ENCODE measurements around the gene MYPOP. TPM values are rescaled to one million over a fixed set of nuclear protein-coding genes. Genes with fewer than 3 reads are reported as not detected.

Gene MYPOP
- total and polyA plus RNA-seq, 9 of the 15 experiments (the other 6 are each of a cell fraction or from before 2014, with no cell fraction given), result 0.32 to 7.6 (median 1.6) TPM

DNA sequence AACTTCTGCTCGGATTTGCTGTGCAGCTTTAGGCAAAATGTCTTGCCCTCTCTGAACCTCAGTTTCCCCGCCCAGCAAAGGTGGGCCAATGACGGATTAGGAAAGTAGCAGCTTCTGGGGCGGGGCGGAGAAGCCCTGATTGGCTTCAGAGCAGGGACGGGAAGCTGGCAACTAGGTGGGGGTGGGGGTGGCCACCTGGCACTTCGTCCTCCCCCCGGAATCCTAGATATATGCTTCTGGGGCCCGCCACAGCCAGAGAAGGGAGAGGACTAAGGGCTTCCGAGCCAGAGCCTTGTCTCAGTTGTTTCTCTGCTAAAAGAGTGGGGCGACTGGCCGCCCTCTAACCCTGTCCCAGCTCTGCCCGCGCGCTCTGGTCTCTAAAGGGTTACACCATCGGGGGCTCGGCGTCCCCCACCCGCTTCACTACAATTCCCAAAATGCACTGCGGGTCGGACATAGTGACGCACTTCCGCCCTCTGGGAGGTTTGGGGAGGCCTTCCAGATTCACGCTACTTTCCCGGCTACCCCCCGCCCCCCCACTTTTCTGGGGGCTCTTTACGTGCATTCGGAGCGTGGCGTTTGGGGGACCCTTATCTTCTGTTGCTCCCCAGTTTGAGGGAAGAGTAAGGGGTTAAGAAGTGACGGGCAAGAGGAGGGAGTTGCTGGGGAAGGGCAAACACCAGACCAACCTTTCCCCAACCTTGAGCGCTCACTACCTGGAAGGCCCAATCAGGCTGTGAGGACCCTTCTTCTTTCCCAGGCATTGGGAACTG is 15.8 kb downstream of the MYPOP start (continued):
- TF ChIP-seq ZNF766 (CRISPR knock-in tag; conservative IDR thresholded peaks at IDR 0.05) (no peak; the same call in 1 of the 2 replicates), MBD2 (IDR thresholded peaks at IDR 0.05; ENCODE audit: borderline replicate concordance, low read depth) (no peak), SIN3A (IDR thresholded peaks at IDR 0.05; ENCODE audit: borderline replicate concordance in 2 of 2, control insufficient read depth in 1 of 2, low read depth in 2 of 2, low read length in 2 of 2) (no peak), ZHX1 (conservative IDR thresholded peaks at IDR 0.05; ENCODE audit: low read length) (no peak), SNRNP70 (optimal IDR thresholded peaks at IDR 0.05; ENCODE audit: low read depth, low read length) (no peak), PATZ1 (CRISPR knock-in tag; IDR thresholded peaks at IDR 0.05; ENCODE audit: borderline replicate concordance) (no peak; the same call in 1 of the 2 replicates), KLF1 (tag; IDR thresholded peaks at IDR 0.05) (no peak), YY1 (IDR thresholded peaks at IDR 0.05; ENCODE audit: borderline replicate concordance in 1 of 3, control insufficient read depth in 1 of 3, extremely low read depth in 1 of 3, insufficient read depth in 3 of 3, insufficient read length in 1 of 3, insufficient replicate concordance in 2 of 3, low read depth in 1 of 3, low read length in 2 of 3) (peak in 2 of 3 experiments; percentile 24 to 46), STAT6 (CRISPR knock-in tag; IDR thresholded peaks at IDR 0.05) (no peak), ZFX (CRISPR knock-in tag; IDR thresholded peaks at IDR 0.05) (peak; percentile 95), BRD9 (IDR thresholded peaks at IDR 0.05; ENCODE audit: low read depth, partially characterized antibody) (peak; percentile 56), FIP1L1 (IDR thresholded peaks at IDR 0.05; ENCODE audit: low read depth, low read length, poor library complexity, severe bottlenecking) (no peak), HNRNPUL1 (IDR thresholded peaks at IDR 0.05; ENCODE audit: low read length) (no peak), DEAF1 (CRISPR knock-in tag; IDR thresholded peaks at IDR 0.05) (no peak), DDX20 (tag; IDR thresholded peaks at IDR 0.05; ENCODE audit: low read depth) (no peak)
- TF ChIP-seq, protein P1, sequence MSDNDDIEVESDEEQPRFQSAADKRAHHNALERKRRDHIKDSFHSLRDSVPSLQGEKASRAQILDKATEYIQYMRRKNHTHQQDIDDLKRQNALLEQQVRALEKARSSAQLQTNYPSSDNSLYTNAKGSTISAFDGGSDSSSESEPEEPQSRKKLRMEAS (CRISPR knock-in tag; IDR thresholded peaks at IDR 0.05), result no peak; the same call in 1 of the 2 replicates
